GM19351 (cell line): ENCODE data around the gene DTX1.
"Not testable (repeated sequence)": the region's sequence is repeated elsewhere in the genome, so short reads cannot be mapped to it uniquely, and the experiment has no call there.

Experiments used
- ATAC-seq: cut with Tn5 transposase; IDR thresholded peaks from one replicate; pipeline ENCODE4 v1.9.1; 2021; ENCODE audit warnings: mild to moderate bottlenecking, moderate library complexity; ENCODE audit not compliant: unreplicated experiment

Gene DTX1

DNA sequence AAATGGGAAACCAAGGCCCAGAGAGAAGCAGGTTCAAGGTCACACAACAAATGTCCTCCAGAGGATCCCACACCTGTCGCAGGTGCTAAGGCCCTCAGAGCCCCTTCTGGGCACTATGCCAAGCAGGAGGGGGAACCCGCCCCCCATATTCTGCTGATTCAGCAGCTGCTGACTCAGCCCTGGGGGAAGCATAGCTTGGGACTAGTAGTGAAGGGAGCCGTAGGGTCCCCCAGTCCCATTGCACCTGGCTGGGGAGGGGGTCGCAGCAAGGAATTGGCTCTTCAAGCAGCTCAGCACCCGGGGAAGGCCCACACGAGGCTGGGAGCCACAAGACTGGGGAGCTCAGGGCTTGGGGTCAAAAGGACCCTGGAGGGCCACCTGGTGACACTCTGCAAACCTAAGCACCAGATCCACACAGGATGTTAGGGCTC, 78.0 kb downstream of the DTX1 start:
- ATAC-seq: no peak

GRCh38 chr12:113135178-113136127, 78.9 kb downstream of the DTX1 start, which contains the start of gene RASAL1:
Gene RASAL1, minus strand, starts transcription at chr12:113135761. Its CDS starts 299 bp downstream, at chr12:113135462.
- ATAC-seq: peak; percentile 71

- ATAC-seq: peak; percentile 20
Measured at GRCh38 chr12:113136128-113136989, 79.8 kb downstream of the DTX1 start.

DNA sequence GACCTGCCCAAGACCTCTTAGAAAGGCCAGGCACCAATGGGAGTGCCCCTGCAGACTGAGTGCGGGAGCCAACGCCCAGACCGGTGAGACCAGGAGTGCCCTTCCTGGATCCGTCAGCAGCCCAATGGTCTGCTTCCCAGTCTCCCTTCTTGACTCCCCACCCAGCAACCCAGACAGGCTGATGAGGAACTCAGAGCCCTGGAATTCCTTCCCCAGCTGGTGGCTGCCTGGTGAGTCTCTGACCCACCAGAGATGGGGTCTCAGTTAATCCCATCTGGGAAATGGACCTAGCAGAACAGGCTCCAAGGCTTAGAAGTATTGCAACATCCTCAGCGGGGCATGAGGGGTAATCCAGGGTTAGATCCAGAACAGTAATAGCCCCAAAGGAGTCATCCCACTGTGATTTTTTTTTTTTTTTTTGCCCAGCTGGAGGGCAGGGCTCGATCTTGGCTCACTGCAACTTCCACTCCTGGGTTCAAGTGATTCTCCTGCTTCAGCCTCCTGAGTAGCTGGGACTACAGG, 80.5 kb downstream of the DTX1 start:
- no peak for ATAC-seq

DNA sequence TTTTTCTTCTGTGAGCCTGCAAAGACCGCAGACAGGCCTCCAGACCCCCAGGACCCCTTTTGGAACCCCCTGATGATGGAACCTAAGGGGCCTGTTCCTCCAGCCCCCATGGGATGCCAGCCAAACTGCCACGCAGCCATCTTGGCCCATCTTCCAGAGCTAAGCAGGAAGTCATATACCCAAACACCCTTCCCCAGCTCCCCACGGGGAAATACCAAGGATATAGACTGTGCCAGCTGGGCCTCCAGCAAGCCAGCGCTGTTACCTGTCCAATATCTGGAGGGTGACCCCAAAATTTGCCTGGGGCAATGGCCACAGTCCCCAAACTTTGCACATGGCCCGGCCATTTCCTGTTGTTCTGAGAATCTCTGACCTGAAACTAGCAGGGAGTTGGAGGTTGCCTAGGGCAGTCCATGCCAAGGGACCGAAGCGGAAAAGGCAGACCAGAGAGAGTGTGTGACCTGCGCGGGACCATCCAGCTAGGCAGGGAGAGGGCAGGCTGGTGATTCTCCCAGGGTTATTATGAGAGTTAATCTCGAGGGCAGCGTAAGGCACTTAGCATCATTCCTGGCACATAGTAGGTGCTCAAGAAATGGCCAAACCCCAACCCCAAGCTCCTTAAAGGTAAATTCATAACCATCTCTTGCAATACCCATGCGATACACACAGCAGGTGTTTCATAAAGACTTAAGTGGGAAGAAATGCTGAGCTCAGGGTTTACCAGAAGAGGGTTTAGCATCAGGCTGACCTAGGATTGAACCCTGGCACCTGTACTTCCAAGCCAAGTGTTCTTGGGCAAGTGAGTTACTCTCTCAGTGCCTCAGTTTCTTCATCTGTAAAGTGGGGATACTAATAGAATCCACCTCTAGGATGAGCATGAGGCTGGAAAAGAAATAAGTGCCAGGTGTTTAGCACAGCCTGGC, 81.6 kb downstream of the DTX1 start:
- ATAC-seq: no peak

GRCh38 chr12:113138826-113139225, 82.3 kb downstream of the DTX1 start:
- no peak for ATAC-seq

DNA sequence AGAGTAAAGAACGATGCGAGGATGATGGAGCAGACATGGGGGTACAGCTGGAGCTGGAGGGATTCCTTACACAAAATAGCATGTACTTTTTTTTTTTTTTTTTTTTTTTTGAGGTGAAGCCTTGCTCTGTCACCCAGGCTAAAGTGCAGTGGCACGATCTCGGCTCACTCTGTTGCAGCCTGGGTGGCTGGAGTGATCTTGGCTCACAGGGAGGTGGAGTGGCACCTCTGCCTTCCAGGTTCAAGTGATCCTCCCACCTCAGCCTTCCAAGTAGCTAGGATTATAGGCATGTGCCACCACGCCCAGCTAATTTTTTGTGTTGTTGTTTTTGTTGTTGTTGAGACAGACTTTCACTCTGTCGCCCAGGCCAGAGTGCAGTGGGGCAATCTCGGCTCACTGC, 84.2 kb downstream of the DTX1 start:
- ATAC-seq: no peak

GRCh38 chr12:113141716-113142115, 85.2 kb downstream of the DTX1 start:
- not testable (repeated sequence) for ATAC-seq

- ATAC-seq: peak; percentile 58
Measured at GRCh38 chr12:113142173-113142885, 85.8 kb downstream of the DTX1 start.

- ATAC-seq: no peak
Measured at GRCh38 chr12:113142886-113143332, 86.4 kb downstream of the DTX1 start.

DNA sequence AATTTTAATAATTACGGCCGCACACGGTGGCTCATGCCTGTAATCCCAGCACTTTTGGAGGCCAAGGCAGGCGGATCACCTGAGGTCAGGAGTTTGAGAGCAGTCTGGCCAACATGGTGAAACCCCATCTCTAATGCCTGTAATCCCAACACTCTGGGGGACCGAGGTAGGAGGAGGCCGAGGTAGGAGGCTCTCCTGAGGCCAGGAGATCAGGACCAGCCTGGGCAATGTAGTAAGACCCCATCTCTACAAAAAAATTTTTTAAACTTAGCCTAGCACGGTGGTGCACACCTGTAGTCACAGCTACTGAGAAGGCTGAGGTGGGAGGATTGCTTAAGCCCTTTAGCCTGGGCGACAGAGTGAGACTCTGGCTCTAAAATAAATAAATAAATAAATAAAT, 87.4 kb downstream of the DTX1 start:
- ATAC-seq: no peak

GRCh38 chr12:113144806-113145205, 88.3 kb downstream of the DTX1 start:
- ATAC-seq: no peak

DNA sequence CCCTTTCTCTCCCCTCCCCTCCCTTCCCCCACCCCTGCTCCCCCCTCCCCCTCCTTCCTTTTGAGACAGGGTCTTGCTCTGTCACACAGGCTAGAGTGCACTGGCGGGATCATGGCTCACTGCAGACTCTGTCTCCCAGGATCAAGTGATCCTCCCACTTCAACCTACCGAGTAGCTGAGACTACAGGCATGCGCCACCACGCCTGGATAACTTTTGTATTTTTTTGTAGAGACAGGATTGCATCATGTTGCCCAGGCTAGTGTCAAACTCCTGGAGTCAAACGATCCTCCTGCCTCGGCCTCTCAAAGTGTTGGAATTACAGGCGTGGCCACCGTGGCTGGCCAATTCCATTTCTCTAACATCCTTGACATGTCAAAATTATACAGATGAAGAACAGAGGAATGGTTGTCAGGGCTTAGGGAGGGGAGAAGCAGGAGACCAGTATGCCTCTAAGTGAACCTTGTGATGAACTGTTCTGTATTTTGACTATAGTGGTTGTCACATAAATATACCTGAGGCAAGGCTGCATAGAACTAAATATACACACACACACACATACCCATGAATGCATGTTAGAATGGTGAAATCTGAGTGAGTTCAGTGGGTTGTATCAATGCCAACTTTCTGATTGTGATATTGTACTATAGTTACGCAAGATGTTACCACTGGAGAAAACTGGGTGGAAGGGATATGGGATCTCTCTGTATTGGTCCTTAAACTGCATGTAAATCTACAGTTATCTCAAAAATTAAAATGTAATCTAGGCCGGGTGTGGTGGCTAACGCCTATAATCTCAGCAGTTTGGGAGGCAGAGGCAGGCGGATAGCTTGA, 89.4 kb downstream of the DTX1 start:
- no peak for ATAC-seq

- ATAC-seq: no peak
Measured at GRCh38 chr12:113146999-113147398, 90.5 kb downstream of the DTX1 start.
